WTC11 (cell line): ENCODE results near the gene HYAL1. TPM values are rescaled to one million over a fixed set of nuclear protein-coding genes. Genes with fewer than 3 reads are reported as not detected.

Experiments
- ATAC-seq: fragments of 200-7000 bp; cut with Tn5 transposase; 2 replicates; pipeline ENCODE4 v1.10.0; 2021; ENCODE audit warnings: mild to moderate bottlenecking, moderate library complexity
- CTCF ChIA-PET: fragments of 300-600 bp; sonication (Branson Sonifier 250); formaldehyde crosslinking; loops from one replicate; lab custom pipeline; 2021; ENCODE audit warnings: antibody characterized with exemption; lab: Charles Lee
- POLR2A ChIA-PET: fragments of 350-600 bp; sonication (Branson Sonifier 250); formaldehyde crosslinking; loops from one replicate; lab custom pipeline; 2021; ENCODE audit warnings: antibody characterized with exemption; lab: Charles Lee
- DNase-seq: peaks from one replicate; pipeline ENCODE4 v3.0.0; 2021; ENCODE audit warnings: low spot score
- H3K27ac Mint-ChIP-seq: 2 replicates; pipeline ENCODE4 v1.8.0; 2021; ENCODE audit warnings: mixed read lengths
- H3K27me3 Mint-ChIP-seq: 2 replicates; pipeline ENCODE4 v1.8.0; 2021; ENCODE audit warnings: low read depth, mild to moderate bottlenecking, moderate library complexity, mixed read lengths
- H3K36me3 Mint-ChIP-seq: 2 replicates; pipeline ENCODE4 v1.8.0; 2021; ENCODE audit warnings: mixed read lengths
- H3K4me1 Mint-ChIP-seq: 2 replicates; pipeline ENCODE4 v1.8.0; 2022; ENCODE audit warnings: mixed read lengths
- H3K4me3 Mint-ChIP-seq: 2 replicates; pipeline ENCODE4 v1.8.0; 2021; ENCODE audit warnings: mild to moderate bottlenecking, moderate library complexity, mixed read lengths
- H3K9me3 Mint-ChIP-seq: 2 replicates; pipeline ENCODE4 v1.8.0; 2021; ENCODE audit warnings: mixed read lengths
- CREM ChIP-seq: sonication (generic); formaldehyde crosslinking; IDR thresholded peaks from 2 replicates; pipeline ENCODE4 v1.8.1; 2022; ENCODE audit warnings: mild to moderate bottlenecking, missing genetic modification reagents, moderate library complexity
- ELF4 ChIP-seq: sonication (generic); formaldehyde crosslinking; IDR thresholded peaks from 2 replicates; pipeline ENCODE4 v1.8.1; 2022; ENCODE audit warnings: low read depth, mild to moderate bottlenecking, moderate library complexity, missing genetic modification reagents
- ETV6 ChIP-seq: sonication (generic); formaldehyde crosslinking; IDR thresholded peaks from 2 replicates; pipeline ENCODE4 v1.8.1; 2022; ENCODE audit warnings: mild to moderate bottlenecking, missing genetic modification reagents
- FOXK1 ChIP-seq: sonication (generic); formaldehyde crosslinking; IDR thresholded peaks from 2 replicates; pipeline ENCODE4 v1.8.0; 2022; ENCODE audit warnings: mild to moderate bottlenecking, moderate library complexity, missing genetic modification reagents
- GTF2I ChIP-seq: fragments of 250-450 bp; sonication (Bioruptor Pico); conservative IDR thresholded peaks from 2 replicates; pipeline ENCODE4 v1.4.0; 2021; ENCODE audit warnings: mild to moderate bottlenecking
- JUN ChIP-seq: sonication (generic); formaldehyde crosslinking; IDR thresholded peaks from 2 replicates; pipeline ENCODE4 v1.8.0; 2023; ENCODE audit warnings: mild to moderate bottlenecking, missing genetic modification reagents
- MYBL2 ChIP-seq: sonication (generic); formaldehyde crosslinking; IDR thresholded peaks from 2 replicates; pipeline ENCODE4 v1.8.1; 2023; ENCODE audit warnings: mild to moderate bottlenecking, moderate library complexity, missing genetic modification reagents
- NR1H2 ChIP-seq: sonication (generic); formaldehyde crosslinking; IDR thresholded peaks from 2 replicates; pipeline ENCODE4 v1.9.0; 2021; ENCODE audit warnings: mild to moderate bottlenecking, moderate library complexity, missing genetic modification reagents
- SMAD4 ChIP-seq: sonication (generic); formaldehyde crosslinking; IDR thresholded peaks from 2 replicates; pipeline ENCODE4 v1.8.0; 2022; ENCODE audit warnings: mild to moderate bottlenecking, missing genetic modification reagents
- TEAD1 ChIP-seq: sonication (generic); formaldehyde crosslinking; IDR thresholded peaks from 2 replicates; pipeline ENCODE4 v1.8.0; 2022; ENCODE audit warnings: mild to moderate bottlenecking, missing genetic modification reagents
- TEAD4 ChIP-seq: sonication (generic); formaldehyde crosslinking; IDR thresholded peaks from 2 replicates; pipeline ENCODE4 v1.8.0; 2022; ENCODE audit warnings: mild to moderate bottlenecking, missing genetic modification reagents
- ZNF121 ChIP-seq: sonication (generic); formaldehyde crosslinking; IDR thresholded peaks from 2 replicates; pipeline ENCODE4 v1.8.0; 2023; ENCODE audit warnings: missing genetic modification reagents
- ZNF317 ChIP-seq: sonication (generic); formaldehyde crosslinking; IDR thresholded peaks from 2 replicates; pipeline ENCODE4 v1.8.1; 2023; ENCODE audit warnings: low read depth, mild to moderate bottlenecking, moderate library complexity, missing genetic modification reagents, borderline replicate concordance
- ZNF671 ChIP-seq: fragments of 250-450 bp; sonication (Bioruptor Pico); IDR thresholded peaks from 2 replicates; pipeline ENCODE4 v1.8.0; 2021; ENCODE audit warnings: mild to moderate bottlenecking
- total RNA-seq: library from RNA; stranded (reverse); gene quantifications from 3 replicates; pipeline ENCODE4 v1.2.3, GENCODE V29; 2021
- TF ChIP-seq, protein P1 (sequence below): sonication (generic); formaldehyde crosslinking; IDR thresholded peaks from 2 replicates; pipeline ENCODE4 v1.8.1; 2023; ENCODE audit warnings: mild to moderate bottlenecking, missing genetic modification reagents
- TF ChIP-seq, protein P2 (sequence below): fragments of 200-600 bp; IDR thresholded peaks from 2 replicates; pipeline ENCODE4 v1.8.0; 2022; ENCODE audit warnings: antibody characterized with exemption
- TF ChIP-seq, protein P3 (sequence below): sonication (generic); formaldehyde crosslinking; IDR thresholded peaks from 2 replicates; pipeline ENCODE4 v1.8.1; 2023; ENCODE audit warnings: mild to moderate bottlenecking, missing genetic modification reagents
- TF ChIP-seq, protein P4 (sequence below): sonication (generic); formaldehyde crosslinking; IDR thresholded peaks from 2 replicates; pipeline ENCODE4 v1.8.1; 2022; ENCODE audit warnings: low read depth, missing genetic modification reagents, borderline replicate concordance
- TF ChIP-seq, protein P5 (sequence below): fragments of 250-450 bp; sonication (Bioruptor Pico); IDR thresholded peaks from 2 replicates; pipeline ENCODE4 v1.9.0; 2021; ENCODE audit warnings: mild to moderate bottlenecking
- TF ChIP-seq, protein P6 (sequence below): fragments of 250-450 bp; sonication (Bioruptor Pico); IDR thresholded peaks from 2 replicates; pipeline ENCODE4 v1.9.0; 2021; ENCODE audit warnings: mild to moderate bottlenecking

The HYAL1 gene
- total RNA-seq, 1 experiment from 2014 or later = 3.4 TPM

DNA sequence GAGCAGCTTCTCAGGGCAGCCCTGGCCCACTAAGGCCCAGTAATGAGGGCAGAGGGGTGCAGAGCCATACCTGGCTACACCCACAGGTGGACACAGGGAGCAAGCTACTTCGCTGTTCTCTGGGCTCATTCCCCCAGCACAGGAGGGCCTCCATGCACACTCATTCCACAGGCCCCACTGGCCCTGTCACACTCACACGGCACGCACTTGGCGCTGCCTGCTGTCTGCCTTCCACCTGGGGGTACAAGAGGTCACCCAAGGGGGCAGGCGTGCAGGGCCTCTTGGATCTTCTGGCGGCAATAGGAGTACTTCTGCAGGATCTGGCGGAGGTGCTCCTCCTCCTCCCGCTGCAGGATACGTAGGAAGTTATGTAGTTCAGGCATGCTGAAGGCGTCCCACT lies 27.0 kb upstream of the HYAL1 start:
- ATAC-seq = no peak
- H3K4me1 Mint-ChIP-seq = peaks cover 7% of the 10 kb centered on the region
- no peak overlapping the region for H3K27ac Mint-ChIP-seq
- DNase-seq = no peak
- CTCF ChIA-PET = no interaction called here
- H3K9me3 Mint-ChIP-seq = no peaks in the 10 kb centered on the region
- no peak overlapping the region for H3K4me3 Mint-ChIP-seq
- H3K27me3 Mint-ChIP-seq = no peaks in the 10 kb centered on the region
- TF ChIP-seq CREM (no peak), ZNF317 (no peak)
- TF ChIP-seq, protein P1, sequence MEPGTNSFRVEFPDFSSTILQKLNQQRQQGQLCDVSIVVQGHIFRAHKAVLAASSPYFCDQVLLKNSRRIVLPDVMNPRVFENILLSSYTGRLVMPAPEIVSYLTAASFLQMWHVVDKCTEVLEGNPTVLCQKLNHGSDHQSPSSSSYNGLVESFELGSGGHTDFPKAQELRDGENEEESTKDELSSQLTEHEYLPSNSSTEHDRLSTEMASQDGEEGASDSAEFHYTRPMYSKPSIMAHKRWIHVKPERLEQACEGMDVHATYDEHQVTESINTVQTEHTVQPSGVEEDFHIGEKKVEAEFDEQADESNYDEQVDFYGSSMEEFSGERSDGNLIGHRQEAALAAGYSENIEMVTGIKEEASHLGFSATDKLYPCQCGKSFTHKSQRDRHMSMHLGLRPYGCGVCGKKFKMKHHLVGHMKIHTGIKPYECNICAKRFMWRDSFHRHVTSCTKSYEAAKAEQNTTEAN (CRISPR knock-in tag) = no peak
- peaks cover 28% of the 10 kb centered on the region for H3K36me3 Mint-ChIP-seq
- POLR2A ChIA-PET = no interaction called here

DNA sequence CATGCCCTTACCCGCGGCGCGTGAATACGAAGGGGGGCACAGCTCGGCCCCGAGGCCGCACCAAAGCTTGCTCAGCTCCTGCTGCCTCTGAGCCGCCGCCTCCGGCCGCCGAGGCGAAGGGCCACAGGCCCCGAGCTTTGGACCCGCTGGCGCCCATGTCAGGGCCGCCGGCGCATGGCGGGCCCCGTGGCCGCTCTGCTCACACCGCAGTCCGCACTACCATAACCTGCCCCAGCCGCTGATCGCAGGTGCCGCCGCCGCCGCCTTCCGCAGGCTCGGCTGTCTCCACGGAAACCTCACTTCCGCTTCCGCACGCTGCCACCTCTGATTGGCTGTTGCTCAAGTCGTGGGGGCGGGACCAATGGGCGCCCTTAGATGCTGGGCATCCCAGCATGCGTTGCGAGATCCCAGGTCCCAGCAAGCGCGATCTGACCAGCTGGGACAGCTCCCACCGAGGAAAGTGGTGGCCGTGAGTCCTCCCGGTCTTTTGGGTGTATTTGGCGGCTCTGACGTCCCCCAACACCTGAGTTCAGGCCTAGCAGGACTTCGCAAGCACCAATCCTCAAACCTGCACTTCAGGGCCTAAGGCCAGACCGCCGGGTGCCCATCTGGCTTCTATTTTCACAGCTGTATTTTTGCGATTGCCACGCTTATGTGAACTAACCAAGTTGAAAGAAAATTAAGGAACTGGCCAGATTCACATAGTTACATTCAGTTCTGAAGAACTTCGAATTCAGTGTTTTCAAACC lies 24.7 kb upstream of the HYAL1 start, which contains the start of gene TUSC2:
TUSC2 (minus strand) TSS at position 281 of the 749 bp plus-strand sequence; CDS start at position 157, 124 bp downstream.
- peak within 1 kb of the TSS; percentile 84 for H3K4me3 Mint-ChIP-seq
- peaks cover 25% of the 10 kb centered on the region for H3K4me1 Mint-ChIP-seq
- no peaks in the 10 kb centered on the region for H3K9me3 Mint-ChIP-seq
- DNase-seq = peak; percentile 96
- H3K27me3 Mint-ChIP-seq = no peaks in the 10 kb centered on the region
- ChIA-PET POLR2A (interaction anchor here (0.6 to 1.7 kb wide), 5 partner anchors 9 to 92 kb away, joined by 3 to 21 read pairs (median 3); partner anchors contain the start of genes GNAI2 and HYAL1), CTCF (interaction anchor here (0.6 to 1.8 kb wide), 12 partner anchors 9 to 222 kb away, joined by 3 to 23 read pairs (median 6); partner anchors contain the start of genes CYB561D2, HYAL1, NPRL2 and RASSF1)
- ATAC-seq = peak; percentile 86
- H3K27ac Mint-ChIP-seq = peak within 1 kb of the TSS; percentile 74; the same call in 1 of the 2 replicates
- peaks cover 28% of the 10 kb centered on the region for H3K36me3 Mint-ChIP-seq
- TF ChIP-seq, protein P1 (CRISPR knock-in tag) = no peak; the same call in 1 of the 2 replicates
- no peak for TF ChIP-seq SMAD4
- no peak for TF ChIP-seq TEAD1 (CRISPR knock-in tag)
- TF ChIP-seq TEAD4 (CRISPR knock-in tag) = no peak
- no peak for TF ChIP-seq ELF4 (CRISPR knock-in tag)
- TF ChIP-seq, protein P2, sequence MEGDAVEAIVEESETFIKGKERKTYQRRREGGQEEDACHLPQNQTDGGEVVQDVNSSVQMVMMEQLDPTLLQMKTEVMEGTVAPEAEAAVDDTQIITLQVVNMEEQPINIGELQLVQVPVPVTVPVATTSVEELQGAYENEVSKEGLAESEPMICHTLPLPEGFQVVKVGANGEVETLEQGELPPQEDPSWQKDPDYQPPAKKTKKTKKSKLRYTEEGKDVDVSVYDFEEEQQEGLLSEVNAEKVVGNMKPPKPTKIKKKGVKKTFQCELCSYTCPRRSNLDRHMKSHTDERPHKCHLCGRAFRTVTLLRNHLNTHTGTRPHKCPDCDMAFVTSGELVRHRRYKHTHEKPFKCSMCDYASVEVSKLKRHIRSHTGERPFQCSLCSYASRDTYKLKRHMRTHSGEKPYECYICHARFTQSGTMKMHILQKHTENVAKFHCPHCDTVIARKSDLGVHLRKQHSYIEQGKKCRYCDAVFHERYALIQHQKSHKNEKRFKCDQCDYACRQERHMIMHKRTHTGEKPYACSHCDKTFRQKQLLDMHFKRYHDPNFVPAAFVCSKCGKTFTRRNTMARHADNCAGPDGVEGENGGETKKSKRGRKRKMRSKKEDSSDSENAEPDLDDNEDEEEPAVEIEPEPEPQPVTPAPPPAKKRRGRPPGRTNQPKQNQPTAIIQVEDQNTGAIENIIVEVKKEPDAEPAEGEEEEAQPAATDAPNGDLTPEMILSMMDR = no peak
- no peak for TF ChIP-seq GTF2I (CRISPR knock-in tag)
- TF ChIP-seq, protein P3, sequence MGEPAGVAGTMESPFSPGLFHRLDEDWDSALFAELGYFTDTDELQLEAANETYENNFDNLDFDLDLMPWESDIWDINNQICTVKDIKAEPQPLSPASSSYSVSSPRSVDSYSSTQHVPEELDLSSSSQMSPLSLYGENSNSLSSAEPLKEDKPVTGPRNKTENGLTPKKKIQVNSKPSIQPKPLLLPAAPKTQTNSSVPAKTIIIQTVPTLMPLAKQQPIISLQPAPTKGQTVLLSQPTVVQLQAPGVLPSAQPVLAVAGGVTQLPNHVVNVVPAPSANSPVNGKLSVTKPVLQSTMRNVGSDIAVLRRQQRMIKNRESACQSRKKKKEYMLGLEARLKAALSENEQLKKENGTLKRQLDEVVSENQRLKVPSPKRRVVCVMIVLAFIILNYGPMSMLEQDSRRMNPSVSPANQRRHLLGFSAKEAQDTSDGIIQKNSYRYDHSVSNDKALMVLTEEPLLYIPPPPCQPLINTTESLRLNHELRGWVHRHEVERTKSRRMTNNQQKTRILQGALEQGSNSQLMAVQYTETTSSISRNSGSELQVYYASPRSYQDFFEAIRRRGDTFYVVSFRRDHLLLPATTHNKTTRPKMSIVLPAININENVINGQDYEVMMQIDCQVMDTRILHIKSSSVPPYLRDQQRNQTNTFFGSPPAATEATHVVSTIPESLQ (CRISPR knock-in tag) = no peak
- TF ChIP-seq ZNF121 (CRISPR knock-in tag) = peak; percentile 67
- no peak for TF ChIP-seq ZNF671 (CRISPR knock-in tag)
- TF ChIP-seq, protein P4, sequence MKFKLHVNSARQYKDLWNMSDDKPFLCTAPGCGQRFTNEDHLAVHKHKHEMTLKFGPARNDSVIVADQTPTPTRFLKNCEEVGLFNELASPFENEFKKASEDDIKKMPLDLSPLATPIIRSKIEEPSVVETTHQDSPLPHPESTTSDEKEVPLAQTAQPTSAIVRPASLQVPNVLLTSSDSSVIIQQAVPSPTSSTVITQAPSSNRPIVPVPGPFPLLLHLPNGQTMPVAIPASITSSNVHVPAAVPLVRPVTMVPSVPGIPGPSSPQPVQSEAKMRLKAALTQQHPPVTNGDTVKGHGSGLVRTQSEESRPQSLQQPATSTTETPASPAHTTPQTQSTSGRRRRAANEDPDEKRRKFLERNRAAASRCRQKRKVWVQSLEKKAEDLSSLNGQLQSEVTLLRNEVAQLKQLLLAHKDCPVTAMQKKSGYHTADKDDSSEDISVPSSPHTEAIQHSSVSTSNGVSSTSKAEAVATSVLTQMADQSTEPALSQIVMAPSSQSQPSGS (CRISPR knock-in tag) = no peak
- TF ChIP-seq, protein P5, sequence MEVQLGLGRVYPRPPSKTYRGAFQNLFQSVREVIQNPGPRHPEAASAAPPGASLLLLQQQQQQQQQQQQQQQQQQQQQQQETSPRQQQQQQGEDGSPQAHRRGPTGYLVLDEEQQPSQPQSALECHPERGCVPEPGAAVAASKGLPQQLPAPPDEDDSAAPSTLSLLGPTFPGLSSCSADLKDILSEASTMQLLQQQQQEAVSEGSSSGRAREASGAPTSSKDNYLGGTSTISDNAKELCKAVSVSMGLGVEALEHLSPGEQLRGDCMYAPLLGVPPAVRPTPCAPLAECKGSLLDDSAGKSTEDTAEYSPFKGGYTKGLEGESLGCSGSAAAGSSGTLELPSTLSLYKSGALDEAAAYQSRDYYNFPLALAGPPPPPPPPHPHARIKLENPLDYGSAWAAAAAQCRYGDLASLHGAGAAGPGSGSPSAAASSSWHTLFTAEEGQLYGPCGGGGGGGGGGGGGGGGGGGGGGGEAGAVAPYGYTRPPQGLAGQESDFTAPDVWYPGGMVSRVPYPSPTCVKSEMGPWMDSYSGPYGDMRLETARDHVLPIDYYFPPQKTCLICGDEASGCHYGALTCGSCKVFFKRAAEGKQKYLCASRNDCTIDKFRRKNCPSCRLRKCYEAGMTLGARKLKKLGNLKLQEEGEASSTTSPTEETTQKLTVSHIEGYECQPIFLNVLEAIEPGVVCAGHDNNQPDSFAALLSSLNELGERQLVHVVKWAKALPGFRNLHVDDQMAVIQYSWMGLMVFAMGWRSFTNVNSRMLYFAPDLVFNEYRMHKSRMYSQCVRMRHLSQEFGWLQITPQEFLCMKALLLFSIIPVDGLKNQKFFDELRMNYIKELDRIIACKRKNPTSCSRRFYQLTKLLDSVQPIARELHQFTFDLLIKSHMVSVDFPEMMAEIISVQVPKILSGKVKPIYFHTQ (CRISPR knock-in tag) = no peak
- TF ChIP-seq, protein P6, sequence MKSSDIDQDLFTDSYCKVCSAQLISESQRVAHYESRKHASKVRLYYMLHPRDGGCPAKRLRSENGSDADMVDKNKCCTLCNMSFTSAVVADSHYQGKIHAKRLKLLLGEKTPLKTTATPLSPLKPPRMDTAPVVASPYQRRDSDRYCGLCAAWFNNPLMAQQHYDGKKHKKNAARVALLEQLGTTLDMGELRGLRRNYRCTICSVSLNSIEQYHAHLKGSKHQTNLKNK (CRISPR knock-in tag) = no peak
- TF ChIP-seq JUN (CRISPR knock-in tag) = no peak
- TF ChIP-seq ETV6 (CRISPR knock-in tag) = peak; percentile 44; the same call in 1 of the 2 replicates
- no peak for TF ChIP-seq NR1H2 (CRISPR knock-in tag)
- TF ChIP-seq FOXK1 (CRISPR knock-in tag) = peak; percentile 72
- TF ChIP-seq MYBL2 (CRISPR knock-in tag) = no peak
